Calu3 (cell line): ENCODE results near the gene DHX57. TPM values are rescaled to one million over a fixed set of nuclear protein-coding genes. Genes with fewer than 3 reads are reported as not detected.

Source experiments
- BruUV-seq: library from RNA; stranded (reverse); fragments of 400-500 nt; replicated peaks from 2 replicates; lab custom pipeline; 2021; lab: Mats Ljungman, UMichigan
- CTCF ChIA-PET: fragments of 300-600 bp; sonication (Branson Sonifier 250); formaldehyde crosslinking; loops from one replicate; lab custom pipeline; 2022; ENCODE audit warnings: antibody characterized with exemption; lab: Charles Lee
- DNase-seq: peaks from one replicate; pipeline ENCODE4 v3.0.0; 2022
- H3K27ac Mint-ChIP-seq: one replicate; pipeline ENCODE4 v1.8.0; 2022; ENCODE audit warnings: mixed read lengths; ENCODE audit not compliant: unreplicated experiment
- H3K27me3 Mint-ChIP-seq: one replicate; pipeline ENCODE4 v1.8.0; 2022; ENCODE audit warnings: mixed read lengths; ENCODE audit not compliant: unreplicated experiment
- H3K36me3 Mint-ChIP-seq: one replicate; pipeline ENCODE4 v1.8.0; 2022; ENCODE audit warnings: mild to moderate bottlenecking, moderate library complexity, mixed read lengths; ENCODE audit not compliant: insufficient read depth, unreplicated experiment
- H3K4me1 Mint-ChIP-seq: one replicate; pipeline ENCODE4 v1.8.0; 2022; ENCODE audit warnings: mild to moderate bottlenecking, low read depth, mixed read lengths; ENCODE audit not compliant: unreplicated experiment
- H3K4me3 Mint-ChIP-seq: one replicate; pipeline ENCODE4 v1.8.0; 2022; ENCODE audit warnings: mild to moderate bottlenecking, low read depth, moderate library complexity, mixed read lengths; ENCODE audit not compliant: unreplicated experiment
- H3K9me3 Mint-ChIP-seq: one replicate; pipeline ENCODE4 v1.8.0; 2022; ENCODE audit warnings: low read depth, mixed read lengths; ENCODE audit not compliant: unreplicated experiment
- intact Hi-C: fragments of 100-400 bp; cut with micrococcal nuclease; formaldehyde crosslinking; loops from one replicate; pipeline ENCODE4 v1.10.0; 2022; ENCODE audit not compliant: unreplicated experiment
- total RNA-seq: library from RNA; stranded (reverse); gene quantifications from 2 replicates; pipeline ENCODE4 v1.2.3, GENCODE V29; 2022
- TF ChIP-seq, protein P1 (sequence below): fragments of 200-600 bp; IDR thresholded peaks from one replicate; pipeline ENCODE4 v1.8.0; 2022; ENCODE audit warnings: antibody characterized with exemption; ENCODE audit not compliant: unreplicated experiment

Gene DHX57
- total RNA-seq, 1 experiment from 2014 or later = 20.3 TPM

- CTCF ChIA-PET = no interaction called here
- TF ChIP-seq, protein P1, sequence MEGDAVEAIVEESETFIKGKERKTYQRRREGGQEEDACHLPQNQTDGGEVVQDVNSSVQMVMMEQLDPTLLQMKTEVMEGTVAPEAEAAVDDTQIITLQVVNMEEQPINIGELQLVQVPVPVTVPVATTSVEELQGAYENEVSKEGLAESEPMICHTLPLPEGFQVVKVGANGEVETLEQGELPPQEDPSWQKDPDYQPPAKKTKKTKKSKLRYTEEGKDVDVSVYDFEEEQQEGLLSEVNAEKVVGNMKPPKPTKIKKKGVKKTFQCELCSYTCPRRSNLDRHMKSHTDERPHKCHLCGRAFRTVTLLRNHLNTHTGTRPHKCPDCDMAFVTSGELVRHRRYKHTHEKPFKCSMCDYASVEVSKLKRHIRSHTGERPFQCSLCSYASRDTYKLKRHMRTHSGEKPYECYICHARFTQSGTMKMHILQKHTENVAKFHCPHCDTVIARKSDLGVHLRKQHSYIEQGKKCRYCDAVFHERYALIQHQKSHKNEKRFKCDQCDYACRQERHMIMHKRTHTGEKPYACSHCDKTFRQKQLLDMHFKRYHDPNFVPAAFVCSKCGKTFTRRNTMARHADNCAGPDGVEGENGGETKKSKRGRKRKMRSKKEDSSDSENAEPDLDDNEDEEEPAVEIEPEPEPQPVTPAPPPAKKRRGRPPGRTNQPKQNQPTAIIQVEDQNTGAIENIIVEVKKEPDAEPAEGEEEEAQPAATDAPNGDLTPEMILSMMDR = no peak
- intact Hi-C loops = no loop called here
These were observed 86.0 kb downstream of the DHX57 start for GRCh38 chr2:38789691-38790090.

GRCh38 chr2:38788306-38788705 is 87.4 kb downstream of the DHX57 start:
- TF ChIP-seq, protein P1 = no peak
- Mint-ChIP-seq H3K27ac (no peak overlapping the region), H3K9me3 (no peaks in the 10 kb centered on the region), H3K36me3 (no peaks in the 10 kb centered on the region), H3K4me3 (no peak overlapping the region), H3K27me3 (no peaks in the 10 kb centered on the region), H3K4me1 (no peaks in the 10 kb centered on the region)
- CTCF ChIA-PET = no interaction called here
- intact Hi-C loops = no loop called here
- DNase-seq = no peak
- no TSS peak for BruUV-seq

More at GRCh38 chr2:38789691-38790090, 86.0 kb downstream of the DHX57 start:
- Mint-ChIP-seq H3K4me3 (no peak overlapping the region), H3K27me3 (no peaks in the 10 kb centered on the region), H3K27ac (no peak overlapping the region), H3K36me3 (no peaks in the 10 kb centered on the region), H3K4me1 (peaks cover 13% of the 10 kb centered on the region), H3K9me3 (no peaks in the 10 kb centered on the region)
- no TSS peak for BruUV-seq
- no peak for DNase-seq

- no TSS peak for BruUV-seq
- DNase-seq = no peak
- intact Hi-C loops = no loop called here
- Mint-ChIP-seq H3K36me3 (peaks cover 20% of the 10 kb centered on the region), H3K27ac (no peak overlapping the region), H3K9me3 (no peaks in the 10 kb centered on the region), H3K4me3 (no peak overlapping the region), H3K27me3 (no peaks in the 10 kb centered on the region), H3K4me1 (no peaks in the 10 kb centered on the region)
- TF ChIP-seq, protein P1 = no peak
- CTCF ChIA-PET = interaction anchor here (0.7 kb wide), 1 partner anchor 519 kb away, joined by 3 read pairs; no protein-coding TSS in a partner anchor
These were observed 92.1 kb downstream of the DHX57 start for GRCh38 chr2:38783586-38783985.

DNA sequence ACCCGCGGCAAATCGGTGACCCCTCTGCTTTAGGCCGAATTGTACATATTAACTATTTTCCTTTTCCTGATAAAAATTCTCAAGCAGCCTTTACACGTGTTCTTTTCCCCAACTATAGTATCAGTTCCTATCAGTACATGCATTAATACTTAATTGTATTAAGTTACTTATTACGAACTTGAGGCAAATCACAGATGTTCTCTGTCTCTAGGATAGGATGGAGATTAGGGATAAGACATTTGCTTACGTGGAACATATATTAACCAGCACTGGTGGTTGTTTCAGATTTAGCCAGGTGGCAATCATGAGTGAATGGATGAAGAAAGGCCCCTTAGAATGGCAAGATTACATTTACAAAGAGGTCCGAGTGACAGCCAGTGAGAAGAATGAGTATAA is 97.0 kb downstream of the DHX57 start:
- no peak for DNase-seq
- TF ChIP-seq, protein P1 = no peak
- intact Hi-C loops = loop anchor here (2.0 kb wide), 1 partner anchor 28 kb away; the partner anchor contains the start of gene SRSF7
- Mint-ChIP-seq H3K4me3 (peak overlapping the region; percentile 95), H3K9me3 (no peaks in the 10 kb centered on the region), H3K27ac (peak overlapping the region; percentile 89), H3K27me3 (no peaks in the 10 kb centered on the region), H3K36me3 (peaks cover 36% of the 10 kb centered on the region), H3K4me1 (peaks cover 20% of the 10 kb centered on the region)
- no TSS peak for BruUV-seq
- CTCF ChIA-PET = interaction anchor here (0.6 kb wide), 1 partner anchor 1795 kb away, joined by 3 read pairs; no protein-coding TSS in a partner anchor
